Measurements from ENCODE around the gene TAF4.

DNA sequence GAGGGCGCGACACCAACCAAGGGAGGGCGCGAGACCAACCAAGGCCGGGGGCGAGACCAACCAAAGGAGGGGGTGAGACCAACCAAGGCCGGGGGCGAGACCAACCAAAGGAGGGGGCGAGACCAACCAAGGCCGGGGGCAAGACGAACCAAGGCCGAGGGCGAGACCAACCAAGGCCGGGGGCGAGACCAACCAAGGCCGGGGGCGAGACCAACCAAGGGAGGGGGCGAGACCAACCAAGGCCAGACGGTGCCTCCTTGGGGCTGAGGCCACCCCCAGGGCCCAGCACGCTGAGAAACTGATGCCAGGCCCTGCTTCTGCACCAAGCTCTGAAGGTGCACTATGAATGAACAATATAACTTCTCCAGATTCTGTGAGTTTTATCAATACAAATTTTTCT is 87.2 kb downstream of the TAF4 start:
- TF ChIP-seq SUZ12 (IDR thresholded peaks at IDR 0.05; ENCODE audit: extremely low read depth, insufficient read depth, insufficient read length) (no peak), ZNF274 (IDR thresholded peaks at IDR 0.05; ENCODE audit: low read depth, low read length) (no peak)

Data from NT2/D1 (cell line).